ENCODE data around the gene IL36A. TPM values are rescaled to one million over a fixed set of nuclear protein-coding genes. Genes with fewer than 3 reads are reported as not detected.

The IL36A gene, protein sequence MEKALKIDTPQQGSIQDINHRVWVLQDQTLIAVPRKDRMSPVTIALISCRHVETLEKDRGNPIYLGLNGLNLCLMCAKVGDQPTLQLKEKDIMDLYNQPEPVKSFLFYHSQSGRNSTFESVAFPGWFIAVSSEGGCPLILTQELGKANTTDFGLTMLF
- total RNA-seq (ENCODE audit: low replicate concordance), result not detected in 2 replicates

DNA sequence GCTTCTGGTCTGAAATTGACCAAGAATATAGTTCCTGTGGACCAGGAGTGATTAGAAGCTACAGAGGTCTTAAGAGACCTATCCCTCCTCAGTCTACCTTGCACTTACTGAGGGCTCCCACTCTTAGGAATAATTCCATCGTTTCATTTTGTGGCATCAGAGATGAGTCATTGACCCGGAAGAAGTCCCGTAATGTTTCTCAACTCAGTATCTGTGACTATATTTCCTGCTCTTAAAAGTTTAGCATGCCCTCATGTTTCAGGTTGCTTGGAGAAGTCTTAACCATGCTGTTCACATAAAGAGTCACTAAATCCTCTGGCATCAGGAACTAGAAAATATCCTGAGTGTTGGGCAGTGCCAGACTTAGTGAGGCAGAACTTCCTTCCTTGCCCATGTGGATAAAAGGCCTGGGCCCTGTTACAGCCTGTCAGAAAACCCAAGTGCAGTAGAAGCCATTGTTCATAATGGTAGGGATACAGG lies at the start of gene IL36A:
Gene IL36A, plus strand, starts transcription at position 430 of the 480 bp plus-strand sequence. CDS start 413 bp downstream, outside the sequence.

DNA sequence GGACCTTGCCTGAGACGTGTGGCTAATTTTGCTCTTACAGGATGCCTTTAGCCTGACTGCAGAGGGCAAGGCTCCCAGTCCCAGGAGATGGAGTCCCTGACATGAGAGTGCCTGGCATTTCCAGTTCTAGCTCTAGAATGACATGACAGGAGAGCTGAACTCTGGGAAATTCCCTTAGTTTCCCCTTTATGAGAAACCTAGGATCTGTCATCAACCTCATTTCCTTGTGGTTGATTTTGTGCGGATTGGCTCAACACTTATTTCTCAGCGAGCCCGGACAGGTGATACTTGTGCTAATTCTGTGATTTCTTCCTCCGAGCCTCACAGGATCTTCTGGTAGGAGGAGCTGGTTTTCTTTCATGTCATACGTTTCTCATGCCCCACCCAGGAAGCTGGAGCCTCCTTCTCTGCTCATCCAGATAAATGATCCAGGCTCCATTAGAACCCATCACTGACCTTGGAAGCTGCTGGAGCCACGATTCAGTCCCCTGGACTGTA lies 27.7 kb upstream of the IL36A start, which contains the start of gene IL36G:
Gene IL36G, plus strand, starts transcription at position 448 of the 498 bp plus-strand sequence. CDS start 633 bp downstream, outside the sequence.

DNA sequence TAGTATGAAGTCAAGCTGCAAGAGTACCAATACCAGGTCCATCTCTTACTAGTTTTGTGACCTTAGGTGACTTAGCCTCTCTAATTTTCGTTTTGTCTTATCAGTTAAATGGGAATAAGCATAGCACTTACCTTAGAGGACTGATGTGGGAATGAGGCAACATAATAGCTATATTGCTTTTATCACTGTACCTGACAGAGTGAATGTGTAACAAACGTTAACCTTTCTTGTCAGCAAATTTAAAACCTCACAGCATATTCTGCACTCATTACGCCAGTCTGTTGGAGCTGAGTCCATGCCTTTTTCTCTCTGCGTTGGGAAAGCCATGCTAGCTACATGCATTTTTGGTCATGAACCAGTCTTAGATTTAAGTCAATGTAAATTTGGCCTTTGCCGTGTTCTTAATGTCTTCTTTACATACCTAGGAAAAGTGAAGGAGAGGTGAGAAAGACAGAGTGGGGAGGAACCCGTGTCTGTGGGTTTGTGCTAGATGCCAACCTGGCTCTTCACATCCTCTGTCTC lies 47.2 kb downstream of the IL36A start, which contains the start of gene IL36B:
Gene IL36B, minus strand, starts transcription at position 472 of the 522 bp plus-strand sequence.

Other genes starting within 250 kb of the IL36A start
- gene CKAP2L, start 240.8 kb upstream of the IL36A start, total RNA-seq (ENCODE audit: low replicate concordance), result 0.94 and 2.1 TPM in 2 replicates
- 4.1 TPM in 1 of 2 replicates, not detected in the other for gene IL1A, start 221.0 kb upstream of the IL36A start, total RNA-seq (ENCODE audit: low replicate concordance)
- gene IL1B, start 168.7 kb upstream of the IL36A start, total RNA-seq (ENCODE audit: low replicate concordance), result 0.82 and 60.4 TPM in 2 replicates
- not detected in 2 replicates for gene IL37, start 94.3 kb upstream of the IL36A start, total RNA-seq (ENCODE audit: low replicate concordance)
- gene IL36G, start 27.5 kb upstream of the IL36A start, total RNA-seq (ENCODE audit: low replicate concordance), result not detected in 2 replicates
- gene IL36B, start 47.4 kb downstream of the IL36A start, total RNA-seq (ENCODE audit: low replicate concordance), result not detected in 2 replicates
- gene IL36RN, start 53.7 kb downstream of the IL36A start, total RNA-seq (ENCODE audit: low replicate concordance), result not detected in 2 replicates
- gene IL1F10, start 62.5 kb downstream of the IL36A start, total RNA-seq (ENCODE audit: low replicate concordance), result not detected in 2 replicates
- gene IL1RN, start 122.1 kb downstream of the IL36A start, total RNA-seq (ENCODE audit: low replicate concordance), result 0.08 TPM in 1 of 2 replicates, not detected in the other
- 0.08 and 0.59 TPM in 2 replicates for gene PSD4, start 168.5 kb downstream of the IL36A start, total RNA-seq (ENCODE audit: low replicate concordance)

Measured in smooth muscle cell of the coronary artery (primary cell).